Activated T-cell treated with anti-CD3 and anti-CD28 coated beads for 1 hour (primary cell): Measurements from ENCODE around the gene LGMN.

ENCODE experiments used
- DNase-seq: peaks from one replicate; pipeline ENCODE4 v3.0.0-alpha.2; 2020; ENCODE audit warnings: low read depth

The LGMN gene

GRCh38 chr14:92675976-92676375 lies 72.5 kb downstream of the LGMN start:
- DNase-seq: no peak

- no peak for DNase-seq
Observed at GRCh38 chr14:92675421-92675820, 73.0 kb downstream of the LGMN start.

GRCh38 chr14:92673601-92674150 lies 74.8 kb downstream of the LGMN start:
- DNase-seq: no peak

- DNase-seq: no peak
Observed at GRCh38 chr14:92670643-92671366, 77.6 kb downstream of the LGMN start.

- no peak for DNase-seq
Observed at GRCh38 chr14:92670160-92670559, 78.3 kb downstream of the LGMN start.

- DNase-seq: no peak
Observed at GRCh38 chr14:92668276-92668973, 80.0 kb downstream of the LGMN start.

GRCh38 chr14:92666251-92666650 lies 82.2 kb downstream of the LGMN start:
- DNase-seq: no peak

GRCh38 chr14:92665661-92666110 lies 82.7 kb downstream of the LGMN start:
- DNase-seq: no peak

- no peak for DNase-seq
Observed at GRCh38 chr14:92663049-92663448, 85.4 kb downstream of the LGMN start.

GRCh38 chr14:92660571-92660970 lies 87.9 kb downstream of the LGMN start:
- DNase-seq: no peak

GRCh38 chr14:92659765-92660561 lies 88.5 kb downstream of the LGMN start:
- no peak for DNase-seq

- no peak for DNase-seq
Observed at GRCh38 chr14:92658684-92659083, 89.7 kb downstream of the LGMN start.

GRCh38 chr14:92658160-92658559 lies 90.3 kb downstream of the LGMN start:
- DNase-seq: no peak

- no peak for DNase-seq
Observed at GRCh38 chr14:92657457-92658142, 90.8 kb downstream of the LGMN start.

- no peak for DNase-seq
Observed at GRCh38 chr14:92656306-92657081, 91.9 kb downstream of the LGMN start.

- no peak for DNase-seq
Observed at GRCh38 chr14:92655419-92656201, 92.8 kb downstream of the LGMN start.

- no peak for DNase-seq
Observed at GRCh38 chr14:92654239-92654901, 94.1 kb downstream of the LGMN start.
